Keratinocyte (primary cell): ENCODE measurements around the gene NRF1. TPM values are rescaled to one million over a fixed set of nuclear protein-coding genes. Genes with fewer than 3 reads are reported as not detected.

Source experiments
- DNase-seq: peaks from one replicate; pipeline ENCODE4 v3.0.0-alpha.2; 2011; ENCODE audit warnings: low read depth, missing footprints, low spot score
- FAIRE-seq: peaks from 2 replicates; lab custom pipeline; 2011; peaks lifted over from hg19 to GRCh38; lab: Jason Lieb, UNC
- H2AFZ ChIP-seq: 2 replicates; pipeline ENCODE4 v1.6.0; 2012; ENCODE audit warnings: low read length, control low read depth, inconsistent platforms; ENCODE audit not compliant: control insufficient read depth
- H3K27ac ChIP-seq: 2 replicates; pipeline ENCODE4 v1.5.1; 2011; ENCODE audit warnings: low read length; ENCODE audit not compliant: control insufficient read depth, insufficient read depth
- H3K27me3 ChIP-seq: 3 replicates; pipeline ENCODE4 v1.6.0; 2011; ENCODE audit warnings: low read length; ENCODE audit not compliant: control insufficient read depth, insufficient read depth; ENCODE audit errors: extremely low read depth
- H3K36me3 ChIP-seq, 2 experiments: 2 replicates in 1 of 2; 3 replicates in 1 of 2; pipeline ENCODE4 v1.5.1; 2011; ENCODE audit warnings: low read length in 2 of 2, mild to moderate bottlenecking in 1 of 2; ENCODE audit not compliant: control insufficient read depth in 2 of 2, insufficient read depth in 2 of 2; ENCODE audit errors: extremely low read depth in 1 of 2
- H3K4me1 ChIP-seq: 3 replicates; pipeline ENCODE4 v1.5.1; 2011; ENCODE audit warnings: low read length; ENCODE audit not compliant: control insufficient read depth, insufficient read depth; ENCODE audit errors: extremely low read depth
- H3K4me2 ChIP-seq: 3 replicates; pipeline ENCODE4 v1.6.0; 2011; ENCODE audit warnings: low read depth, low read length; ENCODE audit not compliant: control insufficient read depth, insufficient read depth; ENCODE audit errors: extremely low read depth
- H3K4me3 ChIP-seq, 3 experiments: fragments of 200-600 bp in 1 of 3; sonication (generic) in 1 of 3; 2 replicates in 2 of 3; 3 replicates in 1 of 3; pipeline ENCODE4 v1.5.1; 2011 to 2016; ENCODE audit warnings: low read length in 3 of 3, mild to moderate bottlenecking in 3 of 3, control low read depth in 2 of 3, inconsistent platforms in 1 of 3, low read depth in 1 of 3, mixed read lengths in 1 of 3, mixed run types in 1 of 3, moderate library complexity in 1 of 3; ENCODE audit not compliant: control insufficient read depth in 2 of 3, insufficient read depth in 2 of 3; ENCODE audit errors: extremely low read depth in 1 of 3
- H3K79me2 ChIP-seq: 2 replicates; pipeline ENCODE4 v1.6.0; 2012; ENCODE audit warnings: low read length; ENCODE audit not compliant: control insufficient read depth, insufficient read depth
- H3K9ac ChIP-seq: 3 replicates; pipeline ENCODE4 v1.6.0; 2011; ENCODE audit warnings: low read length; ENCODE audit not compliant: control insufficient read depth, insufficient read depth; ENCODE audit errors: extremely low read depth
- H3K9me1 ChIP-seq: 3 replicates; pipeline ENCODE4 v1.6.0; 2011; ENCODE audit warnings: low read length; ENCODE audit not compliant: control insufficient read depth, insufficient read depth; ENCODE audit errors: extremely low read depth
- H3K9me3 ChIP-seq: 2 replicates; pipeline ENCODE4 v1.5.1; 2012; ENCODE audit warnings: low read depth, low read length; ENCODE audit not compliant: control insufficient read depth
- H4K20me1 ChIP-seq: 3 replicates; pipeline ENCODE4 v1.6.0; 2011; ENCODE audit warnings: low read length; ENCODE audit not compliant: control insufficient read depth, insufficient read depth; ENCODE audit errors: extremely low read depth
- CTCF ChIP-seq, 3 experiments: IDR thresholded peaks in 1 of 3; conservative IDR thresholded peaks in 1 of 3; optimal IDR thresholded peaks in 1 of 3; 2 replicates in 2 of 3; 3 replicates in 1 of 3; pipeline versions ENCODE3 to v1.5.1; 2011; ENCODE audit warnings: low read length in 3 of 3, mild to moderate bottlenecking in 3 of 3, moderate library complexity in 2 of 3, control low read depth in 1 of 3, inconsistent platforms in 1 of 3; ENCODE audit not compliant: insufficient read depth in 2 of 3; ENCODE audit errors: extremely low read depth in 1 of 3
- EZH2 ChIP-seq: IDR thresholded peaks from one replicate; pipeline ENCODE4 v1.6.1; 2012; ENCODE audit warnings: inconsistent platforms, mild to moderate bottlenecking, low read length, moderate library complexity
- dilution Hi-C: fragments of 300-500 bp; cut with MboI; formaldehyde crosslinking; loops from one replicate; pipeline ENCODE4 v1.7.0; 2020; ENCODE audit warnings: low sequenced_read_pairs; ENCODE audit not compliant: extremely low pct_ligation_motif_present
- polyA plus RNA-seq, 5 experiments: library from polyadenylated mRNA; depleted of rRNA in 3 of 5; stranded (reverse) in 3 of 5; stranded (forward) in 1 of 5; unstranded in 1 of 5; fragments of >200 nt; gene quantifications; 1 replicate in 1 of 5; 2 replicates in 3 of 5; 3 replicates in 1 of 5; pipeline versions ENCODE4 v1.2.1 to v1.2.3, GENCODE V29; 2011 to 2012; ENCODE audit warnings: missing spikeins in 2 of 5, low read depth in 1 of 5, low replicate concordance in 1 of 5

Gene NRF1
- polyA plus RNA-seq, 1 donor (not counting 4 experiments of a cell fraction or from before 2014, with no cell fraction given), result 12.6 TPM

DNA sequence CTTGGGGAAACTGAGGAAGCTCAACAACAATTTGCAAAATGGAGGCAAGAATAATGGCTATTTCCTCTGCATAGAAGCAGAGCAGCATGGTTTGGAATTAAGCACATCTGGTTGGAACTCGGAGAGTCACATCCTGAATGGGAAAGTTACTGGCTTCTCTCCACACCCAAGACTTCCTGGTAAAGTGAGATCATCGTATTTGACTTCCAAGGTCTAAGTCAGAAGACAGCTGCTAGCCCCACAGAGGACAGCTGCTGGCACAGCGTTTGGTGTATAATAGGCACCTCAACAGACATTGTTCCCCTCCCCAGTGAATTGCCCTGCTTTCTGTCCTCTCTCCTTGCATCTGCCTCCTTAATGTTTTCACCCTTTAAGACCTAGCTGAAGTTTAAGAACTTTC lies 37.0 kb upstream of the NRF1 start:
- peak overlapping the region; percentile 62 for H2AFZ ChIP-seq
- H3K27ac ChIP-seq, result no peak overlapping the region
- H3K4me1 ChIP-seq, result peaks cover 15% of the 10 kb centered on the region
- no peak for DNase-seq
- TF ChIP-seq CTCF (optimal IDR thresholded peaks at IDR 0.05 in 1 of 3, IDR thresholded peaks at IDR 0.05 in 1 of 3, conservative IDR thresholded peaks at IDR 0.05 in 1 of 3; ENCODE audit: extremely low read depth in 1 of 3, insufficient read depth in 2 of 3, low read length in 3 of 3), result no peak
- no peak for TF ChIP-seq EZH2
- no peak overlapping the region for H3K9ac ChIP-seq
- H3K9me3 ChIP-seq, result peaks cover 4% of the 10 kb centered on the region
- no peaks in the 10 kb centered on the region for H3K9me1 ChIP-seq
- H3K36me3 ChIP-seq, result no peaks in the 10 kb centered on the region
- no peaks in the 10 kb centered on the region for H4K20me1 ChIP-seq
- H3K79me2 ChIP-seq, result no peaks in the 10 kb centered on the region
- peak; percentile 56 for FAIRE-seq
- dilution Hi-C loops, result no loop called here
- peak overlapping the region; percentile 8 for H3K4me2 ChIP-seq
- H3K4me3 ChIP-seq, result no peak overlapping the region
- H3K27me3 ChIP-seq, result no peaks in the 10 kb centered on the region

- no peak for FAIRE-seq
- no peak overlapping the region for H3K4me3 ChIP-seq
- H3K9ac ChIP-seq, result no peak overlapping the region
- no peaks in the 10 kb centered on the region for H3K27me3 ChIP-seq
- peaks cover 5% of the 10 kb centered on the region for H3K4me1 ChIP-seq
- peaks cover 4% of the 10 kb centered on the region for H3K9me3 ChIP-seq
- no peak overlapping the region for H2AFZ ChIP-seq
- no peaks in the 10 kb centered on the region for H3K79me2 ChIP-seq
- dilution Hi-C loops, result no loop called here
- H3K27ac ChIP-seq, result no peak overlapping the region
- TF ChIP-seq CTCF (optimal IDR thresholded peaks at IDR 0.05 in 1 of 3, IDR thresholded peaks at IDR 0.05 in 1 of 3, conservative IDR thresholded peaks at IDR 0.05 in 1 of 3; ENCODE audit: extremely low read depth in 1 of 3, insufficient read depth in 2 of 3, low read length in 3 of 3) (no peak), EZH2 (no peak)
- H4K20me1 ChIP-seq, result no peaks in the 10 kb centered on the region
- H3K9me1 ChIP-seq, result no peaks in the 10 kb centered on the region
- no peaks in the 10 kb centered on the region for H3K36me3 ChIP-seq
- no peak overlapping the region for H3K4me2 ChIP-seq
- DNase-seq, result no peak
Measured at GRCh38 chr7:129575699-129576098, 35.8 kb upstream of the NRF1 start.
